Measurements from ENCODE around the gene SBF2.
A peak's percentile ranks its signal among the peaks of the same experiment; 100 is the strongest.
"Not testable (repeated sequence)": the region's sequence is repeated elsewhere in the genome, so short reads cannot be mapped to it uniquely, and the experiment has no call there.

SBF2 gene

DNA sequence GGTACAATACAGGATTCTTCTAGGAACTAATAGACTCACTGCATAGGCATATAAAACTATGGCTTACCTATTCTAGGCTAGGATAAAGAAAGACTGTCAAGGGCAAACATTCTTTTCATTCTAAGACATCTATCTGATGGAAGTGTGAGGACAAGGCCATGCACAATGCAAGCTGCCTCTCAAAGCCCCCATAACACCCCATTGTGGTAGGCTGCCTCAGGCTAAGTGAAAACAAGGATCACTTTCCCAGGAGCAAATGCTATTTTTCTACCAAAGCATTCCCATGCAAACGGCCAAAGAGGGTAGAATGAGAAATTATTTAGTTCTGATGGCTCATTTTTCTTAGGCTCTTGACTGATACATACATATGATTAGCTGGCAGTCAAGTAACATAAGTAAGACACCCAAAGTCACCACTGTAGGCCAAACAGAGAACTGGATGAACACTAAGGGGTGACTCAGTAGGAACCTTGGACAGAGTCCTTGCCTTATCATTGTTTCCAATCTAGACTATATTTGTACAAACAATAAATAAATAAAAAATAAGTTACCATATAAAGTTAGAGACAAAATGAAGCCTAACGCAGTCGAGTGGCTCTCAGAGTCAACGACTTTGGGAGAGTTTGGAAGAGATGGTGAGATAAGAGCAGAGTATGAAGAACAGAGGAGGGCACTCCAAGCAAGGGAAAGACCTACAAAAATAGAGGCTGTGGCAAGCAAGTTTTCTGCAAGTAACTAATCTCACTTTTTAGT lies 303.6 kb downstream of the SBF2 start:
- DNase-seq: no peak

- not testable (repeated sequence) for DNase-seq
Measured at GRCh38 chr11:9987303-9987702, 306.7 kb downstream of the SBF2 start.

DNA sequence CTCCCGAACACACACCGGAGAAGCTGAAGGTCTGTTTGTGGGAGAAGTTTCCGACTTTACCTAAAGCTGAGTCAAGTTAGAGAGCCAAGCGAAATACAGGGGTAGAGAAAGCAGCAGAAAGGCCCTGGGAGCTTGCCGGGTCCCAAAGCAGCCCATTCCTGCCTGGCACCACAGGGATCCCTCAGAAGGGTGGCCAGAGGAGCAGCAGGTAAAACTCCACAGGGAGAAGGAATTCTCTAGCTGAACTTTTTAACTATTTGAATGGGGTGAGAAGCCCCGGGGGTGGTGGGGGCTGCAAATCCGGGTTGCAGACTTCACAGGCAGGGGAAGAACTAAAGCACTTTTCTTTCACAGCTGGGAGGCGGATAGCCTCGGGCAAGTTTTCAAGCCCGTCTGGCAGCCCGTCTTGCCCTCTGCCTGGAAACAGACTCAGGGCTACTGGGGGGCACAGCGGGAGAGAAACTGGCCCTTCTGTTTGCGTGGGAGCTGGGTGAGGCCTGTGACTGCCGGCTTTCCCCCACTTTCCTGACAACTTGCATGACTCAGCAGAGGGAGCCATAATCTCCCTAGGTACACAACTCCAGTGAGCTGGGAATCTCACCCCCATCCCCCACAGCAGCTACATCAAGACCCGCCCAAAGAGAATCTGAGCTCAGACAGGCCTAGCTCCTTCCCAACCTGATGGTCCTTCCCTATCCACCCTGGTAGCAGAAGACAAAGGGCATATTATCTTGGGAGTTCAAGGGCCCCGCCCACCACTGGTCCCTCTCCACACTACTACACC lies 311.0 kb downstream of the SBF2 start:
- no peak for DNase-seq

- DNase-seq: no peak
Measured at GRCh38 chr11:9982127-9982795, 311.8 kb downstream of the SBF2 start.

DNA sequence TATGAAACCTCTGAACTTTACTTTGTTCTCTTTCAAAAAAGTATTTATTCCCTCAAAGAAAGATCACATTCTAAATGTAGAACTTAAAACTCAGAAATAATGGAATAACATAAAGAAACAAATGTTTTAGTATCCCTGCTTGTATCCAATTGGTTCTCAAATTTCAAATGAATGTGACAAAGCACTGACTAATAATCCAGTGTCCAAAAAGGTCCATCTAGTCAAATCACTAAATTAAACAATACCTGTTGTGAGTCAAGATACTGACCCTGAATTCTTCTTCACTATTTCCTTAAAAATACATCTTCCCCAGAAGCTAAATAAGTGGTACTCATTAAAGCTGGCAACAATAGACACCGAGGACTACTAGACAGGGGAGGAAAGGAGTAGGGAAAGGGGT lies 313.1 kb downstream of the SBF2 start:
- DNase-seq: no peak

DNA sequence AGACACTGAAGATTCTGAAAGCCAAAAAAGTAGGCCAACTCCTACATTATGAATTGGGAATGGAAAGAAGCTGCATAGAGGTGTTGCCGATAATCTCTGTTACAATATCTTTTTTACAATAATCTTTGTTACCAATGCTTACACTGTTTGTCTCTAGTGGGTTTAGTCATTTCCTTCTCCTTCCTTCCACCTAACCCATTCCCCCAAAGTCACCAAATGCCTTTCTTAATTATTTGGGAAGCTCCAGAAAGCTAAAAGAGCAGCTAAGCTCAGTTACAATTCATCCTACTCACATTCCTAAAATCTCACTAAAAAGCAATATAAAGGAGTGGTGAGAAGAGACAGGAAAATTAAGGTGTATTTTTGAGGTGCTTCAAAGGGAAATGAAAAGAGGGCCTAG lies 316.5 kb downstream of the SBF2 start:
- no peak for DNase-seq

GRCh38 chr11:9974375-9974774 lies 319.6 kb downstream of the SBF2 start:
- no peak for DNase-seq

DNA sequence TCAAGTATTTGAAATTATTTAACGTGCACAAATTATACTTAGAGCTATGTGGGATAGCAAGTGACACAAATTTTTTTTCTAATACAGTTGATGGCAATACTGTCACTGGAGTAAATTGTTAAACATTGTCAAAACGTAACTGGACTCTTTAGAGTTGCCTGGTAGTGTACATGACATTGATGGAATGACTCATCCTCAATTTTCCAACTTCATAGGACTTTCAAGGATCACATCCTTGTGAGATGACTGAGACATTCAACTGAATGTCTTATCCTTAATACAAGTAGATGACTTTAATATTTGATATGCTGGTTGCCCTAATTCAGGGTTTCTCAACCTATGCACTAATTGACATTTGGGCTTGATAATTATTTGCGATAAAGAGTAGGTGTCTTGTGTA lies 320.1 kb downstream of the SBF2 start:
- no peak for DNase-seq

DNA sequence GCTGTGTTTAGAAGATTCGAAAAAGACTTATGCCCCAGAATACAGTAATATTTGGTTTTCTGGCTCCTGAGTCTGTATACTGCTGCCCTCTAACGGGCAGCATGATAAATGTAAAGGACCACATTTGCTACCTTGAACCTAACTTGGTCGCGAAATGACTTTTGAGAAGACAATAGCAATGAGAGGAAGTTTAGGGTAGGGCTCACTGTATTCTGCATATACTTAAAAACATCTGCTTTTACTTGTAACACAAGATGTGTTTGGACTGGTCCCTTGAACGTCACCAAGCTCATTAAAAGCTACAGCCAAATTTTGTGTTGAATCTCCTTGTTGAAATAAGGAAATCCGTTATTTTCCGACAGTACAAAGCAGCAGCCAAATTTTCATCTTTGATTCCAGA lies 321.0 kb downstream of the SBF2 start:
- DNase-seq: peak; percentile 29 to 48

- DNase-seq: no peak
Measured at GRCh38 chr11:9971894-9972293, 322.1 kb downstream of the SBF2 start.

DNA sequence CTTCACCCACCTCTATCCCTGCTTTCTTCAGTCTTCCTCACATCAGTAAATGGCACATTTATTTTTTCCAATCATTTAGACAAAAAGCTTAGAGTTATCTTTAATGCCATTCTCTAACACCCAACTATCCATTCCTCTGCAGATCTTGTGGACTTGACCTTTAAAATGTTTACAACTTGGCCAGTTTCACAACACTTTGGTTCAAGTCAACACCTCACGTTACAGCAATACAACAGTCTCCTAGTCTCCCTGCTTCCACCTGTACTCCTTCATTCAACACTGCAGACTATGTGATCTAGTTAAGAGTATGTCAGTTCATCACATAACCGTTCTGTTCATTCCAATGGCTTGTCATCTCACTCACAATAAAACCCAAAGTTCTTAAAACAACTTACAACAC lies 325.0 kb downstream of the SBF2 start:
- DNase-seq: no peak

GRCh38 chr11:9962722-9963121 lies 331.3 kb downstream of the SBF2 start:
- DNase-seq: no peak

- DNase-seq: no peak
Measured at GRCh38 chr11:9957072-9957471, 336.9 kb downstream of the SBF2 start.

GRCh38 chr11:9956483-9956882 lies 337.5 kb downstream of the SBF2 start:
- no peak for DNase-seq

- DNase-seq: no peak
Measured at GRCh38 chr11:9955391-9955790, 338.6 kb downstream of the SBF2 start.

- DNase-seq: no peak
Measured at GRCh38 chr11:9953994-9954626, 339.9 kb downstream of the SBF2 start.

DNA sequence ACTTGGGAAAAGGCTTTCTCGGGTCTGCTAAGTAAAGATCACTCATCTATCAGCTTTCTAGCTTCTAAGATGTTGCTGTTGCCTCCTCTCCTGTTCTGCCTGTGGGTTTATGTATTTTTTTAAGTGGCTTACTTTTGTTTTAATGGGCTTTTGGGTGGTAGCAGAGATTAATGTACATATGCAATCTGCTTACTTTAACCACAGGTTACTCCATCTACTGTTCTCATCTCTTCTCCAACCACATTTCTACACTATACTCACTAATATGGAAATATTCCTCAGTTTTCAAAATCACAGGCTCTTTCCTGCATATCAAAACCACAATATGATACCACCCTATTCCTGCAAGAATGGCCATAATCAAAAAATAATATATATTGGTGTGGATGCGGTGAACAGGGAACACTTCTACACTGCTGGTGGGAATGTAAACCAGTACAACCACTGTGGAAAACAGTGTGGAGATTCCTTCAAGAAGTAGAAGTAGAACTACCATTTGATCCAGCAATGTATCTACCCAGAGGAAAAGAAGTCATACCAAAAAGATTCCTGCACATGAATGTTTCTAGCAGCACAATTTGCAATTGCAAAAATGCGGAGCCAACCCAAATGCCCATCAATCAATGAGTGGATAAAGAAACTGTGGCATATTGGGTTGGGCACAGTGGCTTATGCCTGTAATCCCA lies 341.4 kb downstream of the SBF2 start:
- DNase-seq: no peak

GRCh38 chr11:9951807-9952206 lies 342.2 kb downstream of the SBF2 start:
- DNase-seq: no peak

DNA sequence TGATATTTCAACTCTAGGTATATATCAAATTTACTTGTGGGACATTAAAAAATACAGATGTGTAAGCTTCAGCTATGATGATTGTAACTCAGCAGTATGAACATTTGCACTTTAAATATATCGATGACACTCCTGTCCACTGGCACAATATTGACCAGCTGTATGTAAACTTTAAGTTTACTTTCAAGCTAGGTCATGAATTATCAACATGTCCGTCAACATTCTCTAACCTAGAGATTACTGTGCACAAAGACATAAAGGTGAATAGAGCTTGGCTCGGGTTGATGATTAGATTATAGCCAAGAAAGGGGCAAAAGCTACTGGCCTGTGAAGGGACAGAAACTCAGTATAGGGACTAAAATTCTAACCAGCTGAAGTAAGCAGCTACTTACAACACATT lies 343.6 kb downstream of the SBF2 start:
- no peak for DNase-seq

DNA sequence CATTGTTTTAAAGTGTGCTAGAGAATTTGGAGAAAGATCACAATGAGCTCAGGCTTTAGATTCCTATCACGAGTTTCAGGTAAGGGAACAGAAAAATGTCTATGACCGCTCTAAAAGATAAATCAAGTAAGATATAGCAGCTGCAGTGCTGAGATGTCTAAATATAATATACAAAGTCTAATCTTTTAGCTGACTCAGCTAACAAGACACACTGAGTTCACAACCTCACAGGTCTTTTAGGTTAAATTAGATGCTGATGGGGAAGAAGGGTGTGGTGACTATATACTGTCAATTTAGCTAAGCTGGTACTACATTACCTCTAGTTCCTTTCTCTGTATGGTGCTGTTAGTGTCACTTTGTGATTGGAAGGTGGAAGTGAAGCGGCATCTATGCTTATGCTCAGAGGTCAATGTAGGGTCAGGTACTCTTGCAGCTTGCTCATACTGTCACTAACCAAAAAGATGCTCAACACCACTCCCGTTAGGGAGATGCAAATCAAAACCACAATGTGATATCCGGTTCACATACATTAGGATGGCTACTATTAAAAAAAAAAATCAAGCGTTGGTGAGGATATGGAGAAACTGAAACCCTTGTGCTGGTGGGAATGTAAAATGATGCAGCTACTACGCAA lies 346.7 kb downstream of the SBF2 start:
- no peak for DNase-seq

- DNase-seq: not testable (repeated sequence)
Measured at GRCh38 chr11:9945680-9946079, 348.3 kb downstream of the SBF2 start.

DNA sequence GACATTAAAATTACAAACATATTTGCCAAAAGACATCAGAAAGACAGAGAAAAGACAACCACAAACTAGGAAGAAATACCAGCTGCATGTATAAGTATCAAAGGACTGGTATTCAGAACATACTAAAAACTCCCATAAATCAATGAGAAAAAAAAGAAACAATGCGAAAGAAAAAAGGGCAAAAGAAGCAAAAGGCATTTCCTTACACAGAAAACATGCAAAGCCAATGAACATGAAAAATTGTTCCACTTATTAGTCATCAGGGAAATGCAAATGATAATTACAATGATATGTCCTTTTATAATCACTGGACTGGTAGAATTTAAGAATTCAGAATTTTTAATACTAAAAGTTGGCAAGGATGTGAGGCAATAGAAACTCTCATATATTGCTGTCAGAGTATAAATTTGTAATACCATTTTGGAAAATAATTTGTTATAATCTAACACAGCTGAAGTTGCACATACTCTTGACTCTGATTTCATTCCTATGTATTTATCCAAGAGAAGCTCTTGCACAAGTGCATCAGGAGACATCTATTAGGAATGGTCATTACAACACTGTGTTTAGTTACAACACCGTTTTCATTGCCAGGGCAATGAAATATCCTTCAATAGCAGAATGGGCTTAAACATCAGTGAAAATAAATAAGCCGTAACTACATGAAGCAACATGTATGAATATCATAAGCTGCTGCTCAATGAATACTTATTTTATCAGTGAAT lies 350.5 kb downstream of the SBF2 start:
- no peak for DNase-seq
